K562 (cell line): ENCODE measurements around the gene RHOV. TPM values are rescaled to one million over a fixed set of nuclear protein-coding genes. Genes with fewer than 3 reads are reported as not detected.

Source experiments
- AFF4 ChIP-seq: sonication (generic); formaldehyde crosslinking; IDR thresholded peaks from 2 replicates; pipeline ENCODE4 v1.8.0; 2023; ENCODE audit warnings: mild to moderate bottlenecking, missing genetic modification reagents
- BHLHE40 ChIP-seq: IDR thresholded peaks from 2 replicates; pipeline ENCODE4 v1.6.1; 2011; ENCODE audit warnings: low read length, improper control_type of control experiment
- CREB1 ChIP-seq, 2 experiments: sonication (generic) in 1 of 2; formaldehyde crosslinking in 1 of 2; IDR thresholded peaks; 2 replicates each; pipeline versions ENCODE4 v1.6.1 to v1.8.0; 2012 to 2022; ENCODE audit warnings: inconsistent platforms in 1 of 2, mild to moderate bottlenecking in 1 of 2, missing genetic modification reagents in 1 of 2, moderate library complexity in 1 of 2
- CXXC5 ChIP-seq: fragments of 250-450 bp; sonication (Bioruptor Pico); IDR thresholded peaks from 2 replicates; pipeline ENCODE4 v1.8.0; 2022; ENCODE audit warnings: inconsistent platforms, mild to moderate bottlenecking, moderate library complexity
- DPF2 ChIP-seq: fragments of 450-650 bp; IDR thresholded peaks from 2 replicates; pipeline ENCODE4 v1.6.1; 2016
- EGR1 ChIP-seq: fragments of 450-650 bp; conservative IDR thresholded peaks from 2 replicates; pipeline ENCODE4 v1.6.1; 2017; ENCODE audit warnings: mild to moderate bottlenecking
- ETS2 ChIP-seq: IDR thresholded peaks from 2 replicates; pipeline ENCODE4 v1.6.1; 2016; ENCODE audit warnings: borderline replicate concordance, missing genetic modification characterization, mild to moderate bottlenecking, moderate library complexity, missing compliant biosample characterization; ENCODE audit not compliant: poor library complexity, severe bottlenecking
- KAT7 ChIP-seq: sonication (generic); formaldehyde crosslinking; IDR thresholded peaks from 2 replicates; pipeline ENCODE4 v1.8.0; 2022; ENCODE audit warnings: missing genetic modification reagents, mild to moderate bottlenecking, borderline replicate concordance
- LEF1 ChIP-seq: fragments of 450-650 bp; IDR thresholded peaks from 2 replicates; pipeline ENCODE4 v1.6.1; 2016; ENCODE audit warnings: mild to moderate bottlenecking
- PURB ChIP-seq: sonication (generic); formaldehyde crosslinking; IDR thresholded peaks from 2 replicates; pipeline ENCODE4 v1.9.0; 2021; ENCODE audit warnings: low read depth, mild to moderate bottlenecking, missing genetic modification reagents
- SRSF1 ChIP-seq: fragments of 200-400 bp; formaldehyde crosslinking; IDR thresholded peaks from 2 replicates; pipeline ENCODE4 v1.6.1; 2017; ENCODE audit warnings: mild to moderate bottlenecking, low read depth, low read length, moderate library complexity
- TAL1 ChIP-seq: fragments of 450-650 bp; IDR thresholded peaks from 2 replicates; pipeline ENCODE4 v1.6.1; 2016; ENCODE audit warnings: mild to moderate bottlenecking
- ZBTB7A ChIP-seq: IDR thresholded peaks from 2 replicates; pipeline ENCODE4 v1.6.1; 2011; ENCODE audit warnings: low read depth, mild to moderate bottlenecking, low read length, moderate library complexity, borderline replicate concordance; ENCODE audit not compliant: control insufficient read depth
- polyA plus RNA-seq, 8 experiments: library from polyadenylated mRNA; depleted of rRNA in 4 of 8; stranded (reverse) in 5 of 8; unstranded in 3 of 8; fragments of >200 nt; fragmentation: Nextera tagmentation in 2 of 8; fragmentation: Illumina TruSeq in 1 of 8; extraction: Ambion mirVana in 2 of 8; extraction: Trizol in 1 of 8; gene quantifications; 2 replicates each; pipeline versions ENCODE4 v1.2.1 to v1.2.3, GENCODE V29; 2011 to 2014; ENCODE audit warnings: inconsistent platforms in 1 of 8, missing spikeins in 1 of 8
- total RNA-seq, 7 experiments: library from RNA; depleted of rRNA in 6 of 7; stranded (reverse); fragments of >200 nt in 6 of 7; fragmentation: Illumina TruSeq in 2 of 7; extraction: Trizol in 2 of 7; gene quantifications; 2 replicates each; pipeline versions ENCODE4 v1.2.1 to v1.2.3, GENCODE V29; 2011 to 2021; ENCODE audit warnings: low replicate concordance in 1 of 7
- TF ChIP-seq, protein P1 (sequence below): fragments of 250-450 bp; sonication (Bioruptor Pico); IDR thresholded peaks from 2 replicates; pipeline ENCODE4 v1.9.0; 2021; ENCODE audit warnings: mild to moderate bottlenecking
- TF ChIP-seq, protein P2 (sequence below): fragments of 450-650 bp; IDR thresholded peaks from 2 replicates; pipeline ENCODE4 v1.7.1; 2018; ENCODE audit warnings: mild to moderate bottlenecking, low read depth; ENCODE audit not compliant: partially characterized antibody
- TF ChIP-seq, protein P3 (sequence below): fragments of 450-650 bp; conservative IDR thresholded peaks from 2 replicates; pipeline ENCODE4 v1.6.1; 2016; ENCODE audit warnings: missing genetic modification characterization, low read depth, mild to moderate bottlenecking, control low read depth, missing compliant biosample characterization

Gene RHOV
- total and polyA plus RNA-seq, 9 of the 15 experiments (the other 6 are each of a cell fraction or from before 2014, with no cell fraction given): 0.08 to 2.0 (median 1.1) TPM

- peak; percentile 52; the same call in 1 of the 2 replicates for TF ChIP-seq AFF4
- TF ChIP-seq ZBTB7A: peak; percentile 97
- no peak for TF ChIP-seq BHLHE40
- TF ChIP-seq, protein P1, sequence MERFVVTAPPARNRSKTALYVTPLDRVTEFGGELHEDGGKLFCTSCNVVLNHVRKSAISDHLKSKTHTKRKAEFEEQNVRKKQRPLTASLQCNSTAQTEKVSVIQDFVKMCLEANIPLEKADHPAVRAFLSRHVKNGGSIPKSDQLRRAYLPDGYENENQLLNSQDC (CRISPR knock-in tag): no peak
- TF ChIP-seq CREB1 (IDR thresholded peaks at IDR 0.05): no peak
- peak; percentile 45; the same call in 1 of the 2 replicates for TF ChIP-seq CREB1 (CRISPR knock-in tag; IDR thresholded peaks at IDR 0.05)
- no peak for TF ChIP-seq SRSF1
- peak; percentile 68 for TF ChIP-seq CXXC5 (CRISPR knock-in tag)
- no peak for TF ChIP-seq DPF2
- TF ChIP-seq LEF1: no peak
- no peak for TF ChIP-seq ETS2 (tag)
- TF ChIP-seq EGR1: peak; percentile 44
- no peak for TF ChIP-seq TAL1
- peak; percentile 72; the same call in 1 of the 2 replicates for TF ChIP-seq KAT7 (CRISPR knock-in tag)
- TF ChIP-seq, protein P2, sequence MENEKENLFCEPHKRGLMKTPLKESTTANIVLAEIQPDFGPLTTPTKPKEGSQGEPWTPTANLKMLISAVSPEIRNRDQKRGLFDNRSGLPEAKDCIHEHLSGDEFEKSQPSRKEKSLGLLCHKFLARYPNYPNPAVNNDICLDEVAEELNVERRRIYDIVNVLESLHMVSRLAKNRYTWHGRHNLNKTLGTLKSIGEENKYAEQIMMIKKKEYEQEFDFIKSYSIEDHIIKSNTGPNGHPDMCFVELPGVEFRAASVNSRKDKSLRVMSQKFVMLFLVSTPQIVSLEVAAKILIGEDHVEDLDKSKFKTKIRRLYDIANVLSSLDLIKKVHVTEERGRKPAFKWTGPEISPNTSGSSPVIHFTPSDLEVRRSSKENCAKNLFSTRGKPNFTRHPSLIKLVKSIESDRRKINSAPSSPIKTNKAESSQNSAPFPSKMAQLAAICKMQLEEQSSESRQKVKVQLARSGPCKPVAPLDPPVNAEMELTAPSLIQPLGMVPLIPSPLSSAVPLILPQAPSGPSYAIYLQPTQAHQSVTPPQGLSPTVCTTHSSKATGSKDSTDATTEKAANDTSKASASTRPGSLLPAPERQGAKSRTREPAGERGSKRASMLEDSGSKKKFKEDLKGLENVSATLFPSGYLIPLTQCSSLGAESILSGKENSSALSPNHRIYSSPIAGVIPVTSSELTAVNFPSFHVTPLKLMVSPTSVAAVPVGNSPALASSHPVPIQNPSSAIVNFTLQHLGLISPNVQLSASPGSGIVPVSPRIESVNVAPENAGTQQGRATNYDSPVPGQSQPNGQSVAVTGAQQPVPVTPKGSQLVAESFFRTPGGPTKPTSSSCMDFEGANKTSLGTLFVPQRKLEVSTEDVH: peak; percentile 62
- TF ChIP-seq, protein P3, sequence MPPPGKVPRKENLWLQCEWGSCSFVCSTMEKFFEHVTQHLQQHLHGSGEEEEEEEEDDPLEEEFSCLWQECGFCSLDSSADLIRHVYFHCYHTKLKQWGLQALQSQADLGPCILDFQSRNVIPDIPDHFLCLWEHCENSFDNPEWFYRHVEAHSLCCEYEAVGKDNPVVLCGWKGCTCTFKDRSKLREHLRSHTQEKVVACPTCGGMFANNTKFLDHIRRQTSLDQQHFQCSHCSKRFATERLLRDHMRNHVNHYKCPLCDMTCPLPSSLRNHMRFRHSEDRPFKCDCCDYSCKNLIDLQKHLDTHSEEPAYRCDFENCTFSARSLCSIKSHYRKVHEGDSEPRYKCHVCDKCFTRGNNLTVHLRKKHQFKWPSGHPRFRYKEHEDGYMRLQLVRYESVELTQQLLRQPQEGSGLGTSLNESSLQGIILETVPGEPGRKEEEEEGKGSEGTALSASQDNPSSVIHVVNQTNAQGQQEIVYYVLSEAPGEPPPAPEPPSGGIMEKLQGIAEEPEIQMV (tag): no peak
- no peak for TF ChIP-seq PURB (CRISPR knock-in tag)
Observed at GRCh38 chr15:40873694-40874561, at the start of gene RHOV (continued).
